CD4-positive, alpha-beta T cell (primary cell): ENCODE results near the gene EFEMP1. TPM values are rescaled to one million over a fixed set of nuclear protein-coding genes. Genes with fewer than 3 reads are reported as not detected.

Experiments used
- ATAC-seq: fragments of 200-7000 bp; cut with Tn5 transposase; one replicate; pipeline ENCODE4 v1.10.0; 2022; ENCODE audit warnings: mild to moderate bottlenecking; ENCODE audit not compliant: poor library complexity
- CTCF ChIA-PET: fragments of 350-600 bp; sonication (Branson Sonifier 250); formaldehyde crosslinking; loops from one replicate; lab custom pipeline; 2021; ENCODE audit warnings: antibody characterized with exemption, inconsistent platforms; lab: Charles Lee
- POLR2A ChIA-PET: fragments of 350-600 bp; sonication (Branson Sonifier 250); formaldehyde crosslinking; loops from one replicate; lab custom pipeline; 2021; ENCODE audit warnings: antibody characterized with exemption, inconsistent platforms; lab: Charles Lee
- DNase-seq, 14 experiments: peaks; one replicate each; pipeline ENCODE4 v3.0.0-alpha.2; 2013 to 2020; ENCODE audit warnings: mixed read lengths in 2 of 14
- H3K27ac ChIP-seq, 2 donors: one replicate each; pipeline versions ENCODE4 v1.5.1 to v1.7.0; 2013; ENCODE audit warnings: low read length in 2 of 2, low read depth in 1 of 2, mild to moderate bottlenecking in 1 of 2
- H3K27me3 ChIP-seq, 2 experiments: 1 replicate in 1 of 2; 2 replicates in 1 of 2; pipeline versions ENCODE4 v1.6.1 to v1.7.0; 2013; ENCODE audit warnings: low read length in 2 of 2, control low read depth in 1 of 2, mild to moderate bottlenecking in 1 of 2, moderate library complexity in 1 of 2; ENCODE audit not compliant: insufficient read depth in 2 of 2, control insufficient read depth in 1 of 2
- H3K36me3 ChIP-seq: one replicate; pipeline ENCODE4 v1.6.1; 2013; ENCODE audit warnings: low read length, control low read depth; ENCODE audit not compliant: insufficient read depth
- H3K4me1 ChIP-seq: one replicate; pipeline ENCODE4 v1.6.1; 2013; ENCODE audit warnings: low read length, control low read depth; ENCODE audit not compliant: insufficient read depth
- H3K4me3 ChIP-seq: one replicate; pipeline ENCODE4 v1.5.1; 2013; ENCODE audit warnings: mild to moderate bottlenecking, low read length, moderate library complexity
- H3K9me3 ChIP-seq, 2 experiments: 1 replicate in 1 of 2; 2 replicates in 1 of 2; pipeline versions ENCODE4 v1.6.1 to v1.7.0; 2013; ENCODE audit warnings: low read length in 2 of 2, mild to moderate bottlenecking in 2 of 2, control low read depth in 1 of 2, moderate library complexity in 1 of 2; ENCODE audit not compliant: control insufficient read depth in 1 of 2, insufficient read depth in 1 of 2
- H3K27ac Mint-ChIP-seq: one replicate; pipeline ENCODE4 v1.8.0; 2020; ENCODE audit warnings: mixed read lengths
- H3K27me3 Mint-ChIP-seq: one replicate; pipeline ENCODE4 v1.8.0; 2021; ENCODE audit warnings: mixed read lengths
- H3K36me3 Mint-ChIP-seq: one replicate; pipeline ENCODE4 v1.8.0; 2021; ENCODE audit warnings: low read depth, mixed read lengths
- H3K4me1 Mint-ChIP-seq: one replicate; pipeline ENCODE4 v1.8.0; 2021; ENCODE audit warnings: low read depth, mixed read lengths
- H3K4me3 Mint-ChIP-seq: one replicate; pipeline ENCODE4 v1.8.0; 2020; ENCODE audit warnings: mild to moderate bottlenecking, mixed read lengths
- H3K9me3 Mint-ChIP-seq: one replicate; pipeline ENCODE4 v1.8.0; 2020; ENCODE audit warnings: mixed read lengths
- intact Hi-C, 2 experiments: fragments of 100-400 bp; cut with DNase I in 1 of 2; cut with micrococcal nuclease in 1 of 2; formaldehyde crosslinking; loops; one replicate each; pipeline versions ENCODE4 v1.15.1 to v1.9.0; 2023 to 2025; cut with DNase I, micrococcal nuclease
- total RNA-seq, 174 experiments: library from RNA in 2 of 174; stranded (reverse) in 2 of 174; gene quantifications; one replicate each; pipeline ENCODE4 v1.2.3 and lab custom pipeline; 2021 to 2026
- TF ChIP-seq, protein P1 (sequence below): fragments of 200-600 bp; IDR thresholded peaks from one replicate; pipeline ENCODE4 v1.8.0; 2022; ENCODE audit warnings: antibody characterized with exemption, mild to moderate bottlenecking

The EFEMP1 gene
- total RNA-seq, 2 experiments from 2014 or later: not detected

DNA sequence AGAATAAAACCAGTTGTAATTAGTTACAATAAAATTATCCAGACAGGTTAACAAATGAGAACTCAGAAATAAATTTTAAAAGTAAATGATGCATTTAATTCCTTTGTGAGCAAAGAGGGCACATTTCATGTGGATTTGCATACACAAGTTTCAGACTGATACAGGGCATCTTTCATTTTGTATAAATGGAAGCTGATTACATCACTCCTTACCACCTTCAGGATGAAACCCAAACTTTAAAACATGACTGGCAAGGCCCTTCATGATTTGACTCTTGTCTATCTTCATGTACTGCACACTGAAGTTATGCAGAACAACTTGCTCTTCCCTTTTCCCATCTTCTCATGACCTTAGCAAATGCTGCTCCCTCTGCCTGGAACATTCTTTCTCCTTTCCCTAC, 26.9 kb downstream of the EFEMP1 start:
- no peak for DNase-seq
- no peak for ATAC-seq
- Histone ChIP-seq H3K36me3 (no peaks in the 10 kb centered on the region), H3K27ac (no peak overlapping the region), H3K4me1 (no peaks in the 10 kb centered on the region), H3K27me3 (no peaks in the 10 kb centered on the region), H3K4me3 (no peak overlapping the region), H3K9me3 (no peaks in the 10 kb centered on the region)
- no peak overlapping the region for H3K4me3 Mint-ChIP-seq
- intact Hi-C loops: no loop called here
- ChIA-PET POLR2A (no interaction called here), CTCF (no interaction called here)
- H3K27ac Mint-ChIP-seq: no peak overlapping the region
- H3K36me3 Mint-ChIP-seq: no peaks in the 10 kb centered on the region
- H3K4me1 Mint-ChIP-seq: no peaks in the 10 kb centered on the region
- H3K27me3 Mint-ChIP-seq: no peaks in the 10 kb centered on the region
- TF ChIP-seq, protein P1, sequence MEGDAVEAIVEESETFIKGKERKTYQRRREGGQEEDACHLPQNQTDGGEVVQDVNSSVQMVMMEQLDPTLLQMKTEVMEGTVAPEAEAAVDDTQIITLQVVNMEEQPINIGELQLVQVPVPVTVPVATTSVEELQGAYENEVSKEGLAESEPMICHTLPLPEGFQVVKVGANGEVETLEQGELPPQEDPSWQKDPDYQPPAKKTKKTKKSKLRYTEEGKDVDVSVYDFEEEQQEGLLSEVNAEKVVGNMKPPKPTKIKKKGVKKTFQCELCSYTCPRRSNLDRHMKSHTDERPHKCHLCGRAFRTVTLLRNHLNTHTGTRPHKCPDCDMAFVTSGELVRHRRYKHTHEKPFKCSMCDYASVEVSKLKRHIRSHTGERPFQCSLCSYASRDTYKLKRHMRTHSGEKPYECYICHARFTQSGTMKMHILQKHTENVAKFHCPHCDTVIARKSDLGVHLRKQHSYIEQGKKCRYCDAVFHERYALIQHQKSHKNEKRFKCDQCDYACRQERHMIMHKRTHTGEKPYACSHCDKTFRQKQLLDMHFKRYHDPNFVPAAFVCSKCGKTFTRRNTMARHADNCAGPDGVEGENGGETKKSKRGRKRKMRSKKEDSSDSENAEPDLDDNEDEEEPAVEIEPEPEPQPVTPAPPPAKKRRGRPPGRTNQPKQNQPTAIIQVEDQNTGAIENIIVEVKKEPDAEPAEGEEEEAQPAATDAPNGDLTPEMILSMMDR: no peak
- H3K9me3 Mint-ChIP-seq: no peaks in the 10 kb centered on the region

DNA sequence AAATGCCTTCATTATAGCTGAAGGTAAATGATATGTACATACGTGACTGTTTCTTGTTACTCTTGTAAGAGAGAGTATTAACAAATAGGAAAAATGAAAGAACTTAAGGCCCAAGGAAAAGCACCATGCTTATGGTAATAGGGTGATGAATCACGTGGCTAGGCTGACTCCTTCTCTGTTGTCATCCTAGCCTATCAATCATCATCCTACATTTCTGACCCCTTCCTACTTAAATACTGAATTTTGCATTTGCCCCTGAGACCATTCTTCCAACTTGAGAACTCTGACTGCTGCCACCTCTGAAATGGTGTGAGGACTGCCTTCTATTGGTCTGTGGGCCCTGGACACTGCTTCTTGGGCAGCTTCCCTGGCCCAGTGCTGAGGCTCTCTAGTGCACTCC, 28.9 kb downstream of the EFEMP1 start:
- Mint-ChIP-seq H3K27ac (no peak overlapping the region), H3K27me3 (peaks cover 2% of the 10 kb centered on the region), H3K4me3 (no peak overlapping the region), H3K9me3 (no peaks in the 10 kb centered on the region), H3K36me3 (no peaks in the 10 kb centered on the region), H3K4me1 (no peaks in the 10 kb centered on the region)
- no peaks in the 10 kb centered on the region for H3K36me3 ChIP-seq
- H3K27me3 ChIP-seq: no peaks in the 10 kb centered on the region
- no peak overlapping the region for H3K4me3 ChIP-seq
- no peaks in the 10 kb centered on the region for H3K9me3 ChIP-seq
- TF ChIP-seq, protein P1: no peak
- POLR2A ChIA-PET: no interaction called here
- DNase-seq (no peak), ATAC-seq (no peak)
- H3K27ac ChIP-seq: no peak overlapping the region
- CTCF ChIA-PET: no interaction called here
- no peaks in the 10 kb centered on the region for H3K4me1 ChIP-seq
- intact Hi-C loops: no loop called here

DNA sequence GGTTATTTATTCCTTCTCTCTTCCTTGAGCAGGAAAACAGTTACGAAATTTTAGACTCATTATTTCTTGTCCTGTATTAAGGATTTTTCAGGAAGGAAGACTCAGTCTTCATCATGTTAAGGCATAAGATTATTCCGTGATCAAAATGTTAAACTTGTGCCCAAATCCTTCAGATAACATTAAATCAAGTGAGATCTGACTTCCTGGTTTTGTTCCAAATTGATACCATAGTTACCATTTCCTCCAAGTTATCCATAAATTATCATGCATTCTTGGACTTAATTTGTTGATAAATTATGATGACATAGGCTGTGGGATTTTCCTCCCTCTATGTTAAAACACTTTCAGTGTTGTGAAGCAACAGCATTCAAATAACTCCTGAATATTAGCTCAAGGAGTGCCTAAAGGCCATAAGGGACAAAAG, 31.9 kb downstream of the EFEMP1 start:
- TF ChIP-seq, protein P1: no peak

More for the DNA sequence above, 31.9 kb downstream of the EFEMP1 start:
- no peaks in the 10 kb centered on the region for H3K36me3 Mint-ChIP-seq
- no peaks in the 10 kb centered on the region for H3K4me1 Mint-ChIP-seq
- Histone ChIP-seq H3K27ac (no peak overlapping the region), H3K4me3 (no peak overlapping the region), H3K36me3 (no peaks in the 10 kb centered on the region), H3K27me3 (no peaks in the 10 kb centered on the region), H3K4me1 (no peaks in the 10 kb centered on the region), H3K9me3 (no peaks in the 10 kb centered on the region)
- no peaks in the 10 kb centered on the region for H3K9me3 Mint-ChIP-seq
- ChIA-PET CTCF (no interaction called here), POLR2A (no interaction called here)
- H3K4me3 Mint-ChIP-seq: no peak overlapping the region
- H3K27me3 Mint-ChIP-seq: peaks cover 3% of the 10 kb centered on the region
- no peak overlapping the region for H3K27ac Mint-ChIP-seq
- intact Hi-C loops: no loop called here
- ATAC-seq (no peak), DNase-seq (no peak)
